OCI-LY1 (cell line): ENCODE results near the gene OLIG2.

Experiments
- H2AFZ ChIP-seq: fragments of 200-600 bp; sonication (generic), shearing (Covaris generic); 2 replicates; pipeline ENCODE4 v1.6.0; 2014; ENCODE audit warnings: antibody characterized with exemption, mild to moderate bottlenecking, low read length
- H3F3A ChIP-seq: fragments of 200-600 bp; sonication (generic), shearing (Covaris generic); 2 replicates; pipeline ENCODE4 v1.6.0; 2014; ENCODE audit warnings: mild to moderate bottlenecking, antibody characterized with exemption, low read length, moderate library complexity; ENCODE audit not compliant: insufficient read depth
- H3K27ac ChIP-seq: fragments of 200-600 bp; sonication (generic); 2 replicates; pipeline ENCODE4 v1.5.1; 2014; ENCODE audit warnings: low read length, mixed run types, mild to moderate bottlenecking, low read depth; ENCODE audit not compliant: poor library complexity, severe bottlenecking
- H3K27me3 ChIP-seq: fragments of 200-600 bp; sonication (generic); 2 replicates; pipeline ENCODE4 v1.6.0; 2014; ENCODE audit warnings: antibody characterized with exemption, mild to moderate bottlenecking, low read length, moderate library complexity; ENCODE audit not compliant: insufficient read depth
- H3K36me3 ChIP-seq: fragments of 200-600 bp; sonication (generic); 2 replicates; pipeline ENCODE4 v1.6.1; 2014; ENCODE audit warnings: mild to moderate bottlenecking, antibody characterized with exemption, low read length, moderate library complexity, mixed read lengths; ENCODE audit not compliant: insufficient read depth
- H3K4me1 ChIP-seq: fragments of 200-600 bp; sonication (generic); 2 replicates; pipeline ENCODE4 v1.5.1; 2014; ENCODE audit warnings: mild to moderate bottlenecking, low read length, moderate library complexity; ENCODE audit not compliant: insufficient read depth, severe bottlenecking
- H3K4me2 ChIP-seq: fragments of 200-600 bp; sonication (generic), shearing (Covaris generic); 2 replicates; pipeline ENCODE4 v1.6.1; 2014; ENCODE audit warnings: low read length
- H3K4me3 ChIP-seq: fragments of 200-600 bp; sonication (generic); 2 replicates; pipeline ENCODE4 v1.5.1; 2014; ENCODE audit warnings: low read length, low read depth, mild to moderate bottlenecking, mixed read lengths; ENCODE audit not compliant: poor library complexity, severe bottlenecking
- H3K79me2 ChIP-seq: fragments of 200-600 bp; shearing (Covaris generic); 2 replicates; pipeline ENCODE4 v1.6.1; 2016; ENCODE audit warnings: mixed run types, low read length, mixed read lengths; ENCODE audit not compliant: insufficient read depth
- H3K9ac ChIP-seq: fragments of 200-600 bp; sonication (generic), shearing (Covaris generic); 2 replicates; pipeline ENCODE4 v1.6.1; 2014; ENCODE audit warnings: mild to moderate bottlenecking, low read length, mixed read lengths
- H3K9me2 ChIP-seq: fragments of 200-600 bp; sonication (generic), shearing (Covaris generic); 2 replicates; pipeline ENCODE4 v1.6.1; 2014; ENCODE audit warnings: low read depth, mild to moderate bottlenecking, low read length, mixed read lengths
- H3K9me3 ChIP-seq: fragments of 200-600 bp; shearing (Covaris generic); 2 replicates; pipeline ENCODE4 v1.6.1; 2014; ENCODE audit warnings: low read length, mixed read lengths
- H4K20me1 ChIP-seq: fragments of 200-600 bp; sonication (generic), shearing (Covaris generic); 2 replicates; pipeline ENCODE4 v1.6.0; 2016; ENCODE audit warnings: mild to moderate bottlenecking, low read length; ENCODE audit not compliant: insufficient read depth
- CTCF ChIP-seq: fragments of 200-600 bp; sonication (generic), shearing (Covaris generic); IDR thresholded peaks from 2 replicates; pipeline ENCODE4 v1.5.1; 2017; ENCODE audit warnings: mild to moderate bottlenecking, antibody characterized with exemption, low read length, moderate library complexity, mixed read lengths
- EZH2 ChIP-seq: fragments of 200-600 bp; sonication (generic), shearing (Covaris generic); IDR thresholded peaks from 2 replicates; pipeline ENCODE4 v1.8.0; 2017; ENCODE audit warnings: borderline replicate concordance, mixed run types, mild to moderate bottlenecking, antibody characterized with exemption, low read length, moderate library complexity, mixed read lengths

OLIG2 gene

GRCh38 chr21:33022489-33022827 lies 3.3 kb upstream of the OLIG2 start:
- H3K9me3 ChIP-seq: no peaks in the 10 kb centered on the region
- H3K27me3 ChIP-seq: no peaks in the 10 kb centered on the region; the same call in 1 of the 2 replicates
- H3K27ac ChIP-seq: no peak overlapping the region
- no peak overlapping the region for H2AFZ ChIP-seq
- H4K20me1 ChIP-seq: no peaks in the 10 kb centered on the region
- H3K9me2 ChIP-seq: no peaks in the 10 kb centered on the region
- no peak overlapping the region for H3K4me3 ChIP-seq
- no peaks in the 10 kb centered on the region for H3K4me1 ChIP-seq
- H3F3A ChIP-seq: no peaks in the 10 kb centered on the region
- TF ChIP-seq EZH2 (no peak), CTCF (no peak)
- H3K36me3 ChIP-seq: no peaks in the 10 kb centered on the region
- H3K9ac ChIP-seq: no peak overlapping the region
- no peak overlapping the region for H3K4me2 ChIP-seq
- no peaks in the 10 kb centered on the region for H3K79me2 ChIP-seq

GRCh38 chr21:33022828-33023573 lies 2.7 kb upstream of the OLIG2 start:
- Histone ChIP-seq H3K4me1 (no peaks in the 10 kb centered on the region), H3K79me2 (no peaks in the 10 kb centered on the region), H3K27me3 (no peaks in the 10 kb centered on the region; the same call in 1 of the 2 replicates), H2AFZ (no peak overlapping the region), H3K4me2 (no peak overlapping the region), H4K20me1 (no peaks in the 10 kb centered on the region), H3K9me2 (no peaks in the 10 kb centered on the region), H3K27ac (no peak overlapping the region), H3K36me3 (no peaks in the 10 kb centered on the region), H3F3A (no peaks in the 10 kb centered on the region), H3K9ac (no peak overlapping the region), H3K4me3 (no peak overlapping the region), H3K9me3 (no peaks in the 10 kb centered on the region)
- no peak for TF ChIP-seq EZH2
- no peak for TF ChIP-seq CTCF

- no peak overlapping the region for H2AFZ ChIP-seq
- no peaks in the 10 kb centered on the region for H3K9me3 ChIP-seq
- H3F3A ChIP-seq: no peaks in the 10 kb centered on the region
- no peaks in the 10 kb centered on the region for H3K36me3 ChIP-seq
- no peak overlapping the region for H3K9ac ChIP-seq
- no peaks in the 10 kb centered on the region for H3K4me1 ChIP-seq
- no peaks in the 10 kb centered on the region for H3K79me2 ChIP-seq
- no peaks in the 10 kb centered on the region for H3K9me2 ChIP-seq
- H3K27ac ChIP-seq: no peak overlapping the region
- H4K20me1 ChIP-seq: no peaks in the 10 kb centered on the region
- no peaks in the 10 kb centered on the region; the same call in 1 of the 2 replicates for H3K27me3 ChIP-seq
- no peak overlapping the region for H3K4me2 ChIP-seq
- TF ChIP-seq EZH2: no peak
- no peak for TF ChIP-seq CTCF
- H3K4me3 ChIP-seq: no peak overlapping the region
Measured at GRCh38 chr21:33023574-33024200, 2.0 kb upstream of the OLIG2 start.
